Measurements from ENCODE around the gene IGSF22.
A peak's percentile ranks its signal among the peaks of the same experiment; 100 is the strongest.
"Not testable (repeated sequence)": the region's sequence is repeated elsewhere in the genome, so short reads cannot be mapped to it uniquely, and the experiment has no call there.

The IGSF22 gene

DNA sequence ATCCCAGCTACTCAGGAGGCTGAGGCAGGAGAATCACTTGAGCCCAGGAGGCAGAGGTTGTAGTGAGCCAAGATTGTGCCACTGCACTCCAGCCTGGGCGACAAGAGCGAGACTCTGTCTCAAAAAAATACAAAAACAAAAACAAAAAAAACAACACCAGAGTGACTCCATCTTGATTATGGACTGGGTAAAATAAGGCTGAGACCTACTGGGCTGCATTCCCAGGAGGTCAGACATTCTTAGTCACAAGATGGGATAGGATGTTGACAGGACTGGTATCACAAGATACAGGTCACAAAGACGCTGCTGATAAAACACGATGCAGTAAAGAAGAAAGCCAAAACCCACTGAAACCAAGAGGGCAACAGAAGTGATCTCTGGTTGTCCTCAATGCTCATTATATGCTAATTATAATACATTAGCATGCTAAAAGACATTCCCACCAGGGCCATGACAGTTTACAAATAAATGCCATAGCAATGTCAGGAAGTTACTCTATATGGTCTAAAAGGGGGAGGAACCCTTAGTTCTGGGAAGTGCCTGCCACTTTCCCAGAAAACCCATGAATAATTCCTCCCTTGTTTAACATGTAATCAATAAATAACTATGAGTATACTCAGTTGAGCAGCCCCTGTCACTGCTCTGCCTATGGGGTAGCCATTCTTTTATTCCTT is 34.4 kb downstream of the IGSF22 start:
- not testable (repeated sequence) for DNase-seq (ENCODE audit: low read depth)

DNA sequence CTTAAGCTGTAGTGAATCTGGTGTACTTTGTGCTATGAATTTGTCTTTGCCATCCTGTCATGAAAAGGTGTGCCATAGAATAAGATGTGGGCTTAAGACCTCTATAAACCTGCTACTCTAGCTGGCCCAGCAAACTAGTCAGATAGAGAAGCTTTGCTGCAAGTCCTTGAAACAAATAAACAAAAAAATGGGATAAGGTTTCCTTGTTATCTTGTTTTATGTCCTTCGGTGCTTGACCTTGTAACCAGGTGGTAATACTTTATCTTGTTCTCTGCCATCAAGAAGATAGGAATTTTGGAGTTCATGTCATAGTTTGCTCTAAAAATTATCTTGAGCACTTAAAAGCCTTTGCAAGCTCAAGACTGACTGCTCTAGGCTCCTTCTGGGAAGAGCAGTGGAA is 41.7 kb downstream of the IGSF22 start:
- no peak for DNase-seq (ENCODE audit: low read depth)

DNA sequence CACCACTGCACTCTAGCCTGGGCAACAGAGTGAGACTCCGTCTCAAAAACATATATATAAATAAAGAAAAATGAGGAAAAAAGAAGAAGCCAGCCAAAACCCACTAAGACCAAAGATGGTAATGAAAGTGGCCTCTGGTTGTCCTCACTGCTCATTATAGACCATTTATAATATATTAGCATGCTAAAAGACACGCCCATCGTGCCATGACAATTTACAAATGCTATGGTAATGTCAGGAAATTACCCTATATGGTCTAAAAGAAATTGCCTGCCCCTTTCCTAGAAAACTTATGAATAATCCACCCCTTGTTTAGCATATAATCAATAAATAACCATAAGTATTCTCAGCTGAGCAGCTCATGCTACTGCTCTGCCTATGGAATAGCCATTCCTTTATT is 43.5 kb downstream of the IGSF22 start:
- DNase-seq (ENCODE audit: low read depth) = no peak

DNA sequence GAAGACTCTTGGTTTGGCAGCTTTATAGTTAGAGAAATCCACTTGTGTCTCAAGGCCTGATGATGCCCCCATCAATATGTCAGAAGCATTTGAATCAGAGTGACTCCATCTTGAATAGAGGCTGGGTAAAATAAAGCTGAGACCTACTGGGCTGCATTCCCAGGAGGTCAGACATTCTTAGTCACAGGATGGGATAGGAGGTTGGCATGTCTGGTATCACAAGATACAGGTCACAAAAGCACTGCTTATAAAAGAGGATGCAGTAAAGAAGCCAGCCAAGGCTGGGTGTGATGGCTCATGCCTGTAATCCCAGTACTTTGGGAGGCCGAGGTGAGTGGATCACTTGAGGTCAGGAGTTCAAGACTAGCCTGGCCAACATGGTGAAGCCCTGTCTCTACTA is 44.0 kb downstream of the IGSF22 start:
- not testable (repeated sequence) for DNase-seq (ENCODE audit: low read depth)

- no peak for DNase-seq (ENCODE audit: low read depth)
These were observed 48.4 kb downstream of the IGSF22 start for GRCh38 chr11:18677560-18677959.

GRCh38 chr11:18676803-18677202 is 49.2 kb downstream of the IGSF22 start:
- no peak for DNase-seq (ENCODE audit: low read depth)

DNA sequence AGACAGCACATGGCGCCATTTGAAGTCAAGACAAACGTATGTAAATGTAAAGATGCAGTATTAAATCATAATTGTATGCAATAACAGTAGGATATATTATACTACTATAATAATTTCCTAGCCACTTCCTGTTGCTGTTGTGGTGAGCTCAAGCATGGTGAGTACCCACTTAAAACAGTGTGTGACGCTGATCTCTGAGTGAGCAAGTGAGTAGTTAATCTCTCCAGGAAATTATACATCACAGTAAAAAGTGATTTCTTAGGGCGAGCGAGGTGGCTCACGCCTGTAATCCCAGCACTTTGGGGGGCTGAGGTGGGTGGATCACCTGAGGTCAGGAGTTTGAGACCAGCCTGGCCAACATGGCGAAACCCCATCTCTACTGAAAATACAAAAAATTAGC is 53.8 kb downstream of the IGSF22 start:
- DNase-seq (ENCODE audit: low read depth) = not testable (repeated sequence)

DNA sequence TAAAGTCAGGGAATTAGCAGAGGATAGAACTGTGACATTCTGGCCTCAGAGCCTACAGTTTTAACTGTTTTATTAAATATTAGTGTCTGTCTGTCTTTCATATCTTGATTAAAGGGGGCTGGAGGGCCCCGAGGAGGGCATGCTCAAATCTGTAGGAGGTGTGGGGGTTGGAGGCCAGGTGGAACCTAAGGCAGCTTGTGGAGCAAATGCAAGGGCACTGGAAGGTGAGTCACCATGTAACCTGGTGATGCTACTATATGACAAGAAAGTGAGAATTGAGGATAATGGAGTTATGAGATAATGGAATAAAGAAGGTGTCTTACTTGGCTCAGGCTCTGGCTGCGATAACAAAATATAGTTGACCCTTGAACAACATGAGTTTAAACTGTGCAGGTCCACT is 54.7 kb downstream of the IGSF22 start:
- DNase-seq (ENCODE audit: low read depth) = no peak

GRCh38 chr11:18669711-18670110 is 56.3 kb downstream of the IGSF22 start:
- DNase-seq (ENCODE audit: low read depth) = no peak

- no peak for DNase-seq (ENCODE audit: low read depth)
These were observed 56.8 kb downstream of the IGSF22 start for GRCh38 chr11:18669219-18669596.

- peak; percentile 7 for DNase-seq (ENCODE audit: low read depth)
These were observed 57.9 kb downstream of the IGSF22 start for GRCh38 chr11:18668131-18668530.

DNA sequence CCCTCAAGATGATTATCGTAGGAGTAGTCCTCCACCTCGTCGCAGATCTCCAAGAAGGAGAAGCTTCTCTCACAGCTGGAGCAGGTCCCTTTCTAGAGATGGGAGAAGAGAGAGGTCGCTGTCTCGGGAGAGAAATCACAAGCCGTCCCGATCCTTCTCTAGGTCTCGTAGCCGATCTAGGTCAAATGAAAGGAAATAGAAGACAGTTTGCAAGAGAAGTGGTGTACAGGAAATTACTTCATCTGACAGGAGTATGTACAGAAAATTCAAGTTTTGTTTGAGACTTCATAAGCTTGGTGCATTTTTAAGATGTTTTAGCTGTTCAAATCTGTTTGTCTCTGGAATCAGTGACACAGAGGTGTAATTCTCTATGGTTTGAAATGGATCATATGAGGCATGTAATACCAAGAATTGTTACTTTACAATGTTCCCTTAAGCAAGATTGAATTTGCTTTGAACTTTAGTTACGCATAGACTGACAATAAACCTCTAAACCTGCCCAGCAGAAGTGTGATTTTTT is 60.6 kb downstream of the IGSF22 start:
- DNase-seq (ENCODE audit: low read depth) = not testable (repeated sequence)

DNA sequence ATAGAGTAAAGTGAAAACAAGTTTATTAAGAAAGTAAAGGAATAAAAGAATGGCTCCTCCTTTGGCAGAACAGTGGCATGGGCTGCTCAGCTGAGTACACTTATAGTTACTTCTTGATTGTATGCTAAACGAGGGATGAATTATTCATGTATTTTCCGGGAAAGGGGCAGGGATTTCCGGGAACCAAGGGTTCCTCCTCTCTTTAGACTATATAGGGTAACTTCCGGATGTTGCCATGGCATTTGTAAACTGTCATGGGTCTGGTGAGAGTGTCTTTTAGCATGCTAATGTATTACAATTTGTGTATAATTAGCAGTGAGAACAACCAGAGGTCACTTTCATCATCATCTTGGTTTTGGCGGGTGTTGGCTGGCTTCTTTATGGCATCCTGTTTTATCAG is 68.3 kb downstream of the IGSF22 start:
- DNase-seq (ENCODE audit: low read depth) = no peak

Data from stromal cell of bone marrow (primary cell).